ENCODE results near the gene BSND. TPM values are rescaled to one million over a fixed set of nuclear protein-coding genes. Genes with fewer than 3 reads are reported as not detected.

Gene BSND
- total RNA-seq, 1 donor from 2014 or later: not detected

DNA sequence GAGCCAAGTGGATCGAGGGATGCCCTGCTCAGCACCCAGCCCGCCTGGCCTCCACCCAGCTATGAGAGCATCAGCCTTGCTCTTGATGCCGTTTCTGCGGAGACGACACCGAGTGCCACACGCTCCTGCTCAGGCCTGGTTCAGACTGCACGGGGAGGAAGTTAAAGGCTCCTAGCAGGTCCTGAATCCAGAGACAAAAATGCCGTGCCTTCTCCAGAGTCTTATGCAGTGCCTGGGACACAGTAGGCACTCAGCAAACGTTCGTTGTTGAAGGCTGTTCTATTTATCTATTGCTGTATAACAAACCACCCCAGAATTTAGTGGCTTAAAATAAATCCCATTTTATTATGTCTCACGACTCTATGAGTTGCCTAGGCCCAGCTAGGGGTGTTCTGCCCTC lies 6.8 kb upstream of the BSND start:
- Mint-ChIP-seq H3K27me3 (ENCODE audit: unreplicated experiment) (peaks cover 9% of the 10 kb centered on the region), H3K4me1 (ENCODE audit: unreplicated experiment) (peaks cover 25% of the 10 kb centered on the region), H3K9me3 (ENCODE audit: unreplicated experiment) (no peaks in the 10 kb centered on the region), H3K27ac (ENCODE audit: unreplicated experiment) (no peak overlapping the region), H3K4me3 (ENCODE audit: unreplicated experiment) (no peak overlapping the region), H3K36me3 (ENCODE audit: low read depth, unreplicated experiment) (no peaks in the 10 kb centered on the region)
- DNase-seq (ENCODE audit: low spot score): no peak
- TF ChIP-seq, protein P1, sequence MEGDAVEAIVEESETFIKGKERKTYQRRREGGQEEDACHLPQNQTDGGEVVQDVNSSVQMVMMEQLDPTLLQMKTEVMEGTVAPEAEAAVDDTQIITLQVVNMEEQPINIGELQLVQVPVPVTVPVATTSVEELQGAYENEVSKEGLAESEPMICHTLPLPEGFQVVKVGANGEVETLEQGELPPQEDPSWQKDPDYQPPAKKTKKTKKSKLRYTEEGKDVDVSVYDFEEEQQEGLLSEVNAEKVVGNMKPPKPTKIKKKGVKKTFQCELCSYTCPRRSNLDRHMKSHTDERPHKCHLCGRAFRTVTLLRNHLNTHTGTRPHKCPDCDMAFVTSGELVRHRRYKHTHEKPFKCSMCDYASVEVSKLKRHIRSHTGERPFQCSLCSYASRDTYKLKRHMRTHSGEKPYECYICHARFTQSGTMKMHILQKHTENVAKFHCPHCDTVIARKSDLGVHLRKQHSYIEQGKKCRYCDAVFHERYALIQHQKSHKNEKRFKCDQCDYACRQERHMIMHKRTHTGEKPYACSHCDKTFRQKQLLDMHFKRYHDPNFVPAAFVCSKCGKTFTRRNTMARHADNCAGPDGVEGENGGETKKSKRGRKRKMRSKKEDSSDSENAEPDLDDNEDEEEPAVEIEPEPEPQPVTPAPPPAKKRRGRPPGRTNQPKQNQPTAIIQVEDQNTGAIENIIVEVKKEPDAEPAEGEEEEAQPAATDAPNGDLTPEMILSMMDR (IDR thresholded peaks at IDR 0.05; ENCODE audit: unreplicated experiment): no peak

DNA sequence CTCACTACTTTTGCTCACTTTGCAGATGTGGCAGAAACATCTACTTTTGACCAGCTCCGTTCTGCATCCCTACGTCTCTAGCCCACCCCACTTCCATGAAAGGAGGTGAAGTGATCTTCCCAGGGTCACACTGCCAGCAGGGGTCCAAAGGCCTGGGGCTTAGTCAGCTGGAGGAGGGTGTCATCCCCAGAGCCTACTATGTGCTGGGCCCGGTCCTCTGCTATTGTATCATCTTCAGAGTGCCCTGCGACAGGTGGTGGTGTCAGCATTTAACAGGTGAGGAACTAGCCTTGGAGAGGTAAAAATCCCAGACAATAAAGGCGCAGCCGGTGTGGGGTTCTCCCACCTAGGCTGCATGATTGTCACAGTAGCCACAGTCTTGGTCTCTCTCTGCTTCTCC lies 5.6 kb upstream of the BSND start:
- TF ChIP-seq, protein P1 (IDR thresholded peaks at IDR 0.05; ENCODE audit: unreplicated experiment): no peak
- Mint-ChIP-seq H3K36me3 (ENCODE audit: low read depth, unreplicated experiment) (no peaks in the 10 kb centered on the region), H3K27me3 (ENCODE audit: unreplicated experiment) (peaks cover 18% of the 10 kb centered on the region), H3K9me3 (ENCODE audit: unreplicated experiment) (no peaks in the 10 kb centered on the region), H3K27ac (ENCODE audit: unreplicated experiment) (no peak overlapping the region), H3K4me1 (ENCODE audit: unreplicated experiment) (peaks cover 32% of the 10 kb centered on the region), H3K4me3 (ENCODE audit: unreplicated experiment) (no peak overlapping the region)
- no peak for DNase-seq (ENCODE audit: low spot score)

DNA sequence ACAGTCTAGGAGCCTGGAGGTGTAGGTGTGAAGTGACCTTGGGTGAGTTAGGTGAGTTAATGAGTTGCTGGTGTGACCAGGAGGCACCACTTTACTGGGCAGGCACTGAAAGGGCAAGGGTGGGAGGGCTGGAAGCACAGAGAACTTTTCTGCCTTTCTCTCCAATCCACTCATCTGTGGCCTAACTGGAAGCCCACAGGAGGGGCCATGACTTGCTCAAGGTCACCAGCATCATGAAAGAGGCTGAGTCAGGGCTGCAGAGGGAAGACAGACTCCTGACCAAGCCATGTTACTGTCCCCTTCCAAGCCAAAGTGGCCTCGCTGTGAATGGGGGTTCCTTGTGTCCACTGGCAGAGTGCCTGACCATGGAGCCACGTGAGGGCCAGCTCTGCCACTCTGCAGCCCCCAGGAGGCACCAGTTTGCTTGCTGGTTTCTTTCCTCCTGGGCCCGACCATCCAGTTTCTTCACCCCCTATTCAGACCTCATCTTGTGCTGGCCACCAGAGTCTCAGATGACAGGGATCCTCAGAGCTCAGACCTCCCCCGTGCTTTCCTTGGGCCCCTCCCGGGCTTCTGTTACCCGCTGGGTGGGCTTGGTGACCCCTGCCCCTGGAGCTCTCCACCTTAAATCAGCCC lies 4.3 kb upstream of the BSND start:
- Mint-ChIP-seq H3K36me3 (ENCODE audit: low read depth, unreplicated experiment) (no peaks in the 10 kb centered on the region), H3K27me3 (ENCODE audit: unreplicated experiment) (peaks cover 20% of the 10 kb centered on the region), H3K4me3 (ENCODE audit: unreplicated experiment) (no peak overlapping the region), H3K9me3 (ENCODE audit: unreplicated experiment) (no peaks in the 10 kb centered on the region), H3K4me1 (ENCODE audit: unreplicated experiment) (peaks cover 32% of the 10 kb centered on the region), H3K27ac (ENCODE audit: unreplicated experiment) (no peak overlapping the region)
- TF ChIP-seq, protein P1 (IDR thresholded peaks at IDR 0.05; ENCODE audit: unreplicated experiment): no peak
- DNase-seq (ENCODE audit: low spot score): no peak

DNA sequence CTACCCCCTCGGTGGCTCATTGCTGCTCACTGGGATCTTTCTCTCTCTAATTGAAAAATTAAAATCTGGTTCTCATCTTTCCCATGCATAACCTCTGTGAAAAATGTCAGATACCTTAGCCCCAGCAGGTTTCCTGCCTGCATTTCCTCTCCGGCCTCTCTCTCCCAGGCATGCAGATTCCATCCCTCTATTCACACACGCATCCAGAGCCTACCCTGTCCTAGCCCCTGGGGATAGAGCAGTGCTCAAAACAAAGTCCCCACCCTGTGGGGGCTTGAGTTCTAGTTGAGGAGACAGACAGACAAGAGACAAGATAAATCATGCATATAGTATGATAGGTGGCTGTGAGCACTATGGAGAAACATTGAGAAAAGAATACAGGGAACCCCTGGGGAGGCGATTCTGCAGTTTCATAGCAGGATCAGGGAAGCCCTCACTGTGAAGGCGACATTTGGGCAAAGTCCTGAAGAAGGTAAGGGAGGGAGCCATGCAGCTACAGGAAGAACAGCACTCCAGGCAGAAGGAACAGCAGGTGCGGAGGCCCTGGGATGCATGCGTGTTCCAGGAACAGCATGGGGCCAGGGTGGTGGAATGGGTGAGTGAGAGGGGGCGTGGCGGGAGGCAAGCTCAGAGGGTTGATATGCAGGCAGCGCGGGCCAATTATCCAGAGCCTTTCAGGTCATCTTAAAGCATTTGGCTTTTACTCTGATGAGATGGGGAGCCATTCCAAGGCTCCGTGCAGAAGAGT lies 3.5 kb upstream of the BSND start:
- H3K27me3 Mint-ChIP-seq (ENCODE audit: unreplicated experiment): peaks cover 21% of the 10 kb centered on the region
- H3K4me3 Mint-ChIP-seq (ENCODE audit: unreplicated experiment): no peak overlapping the region
- peaks cover 32% of the 10 kb centered on the region for H3K4me1 Mint-ChIP-seq (ENCODE audit: unreplicated experiment)
- no peak for DNase-seq (ENCODE audit: low spot score)
- H3K9me3 Mint-ChIP-seq (ENCODE audit: unreplicated experiment): no peaks in the 10 kb centered on the region
- TF ChIP-seq, protein P1 (IDR thresholded peaks at IDR 0.05; ENCODE audit: unreplicated experiment): no peak
- H3K36me3 Mint-ChIP-seq (ENCODE audit: low read depth, unreplicated experiment): no peaks in the 10 kb centered on the region
- peak overlapping the region; percentile 17 for H3K27ac Mint-ChIP-seq (ENCODE audit: unreplicated experiment)

DNA sequence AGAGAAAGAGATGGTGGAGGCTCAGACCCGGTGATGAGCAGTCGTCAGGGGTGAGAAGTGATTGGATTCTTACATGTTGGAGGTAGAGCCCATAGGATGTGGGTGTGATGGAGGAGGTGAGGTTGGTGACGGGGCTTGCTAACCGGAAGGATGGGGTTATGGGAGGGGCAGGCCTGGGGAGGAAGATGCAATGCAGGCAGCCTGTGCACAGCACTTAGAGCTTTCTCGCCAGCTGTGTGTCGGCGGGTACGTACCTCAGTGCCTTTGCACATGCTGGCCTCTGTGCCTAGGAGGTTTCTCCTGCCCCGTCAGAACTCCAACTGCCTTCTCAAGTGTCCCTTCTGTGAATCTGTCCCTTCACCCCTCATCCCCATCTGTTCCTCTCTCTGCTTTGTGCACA lies 2.9 kb upstream of the BSND start:
- H3K27me3 Mint-ChIP-seq (ENCODE audit: unreplicated experiment): peaks cover 21% of the 10 kb centered on the region
- no peaks in the 10 kb centered on the region for H3K36me3 Mint-ChIP-seq (ENCODE audit: low read depth, unreplicated experiment)

More for the DNA sequence above, 2.9 kb upstream of the BSND start:
- no peak overlapping the region for H3K4me3 Mint-ChIP-seq (ENCODE audit: unreplicated experiment)
- DNase-seq (ENCODE audit: low spot score): no peak
- H3K4me1 Mint-ChIP-seq (ENCODE audit: unreplicated experiment): peaks cover 32% of the 10 kb centered on the region
- peak overlapping the region; percentile 17 for H3K27ac Mint-ChIP-seq (ENCODE audit: unreplicated experiment)
- TF ChIP-seq, protein P1 (IDR thresholded peaks at IDR 0.05; ENCODE audit: unreplicated experiment): no peak
- no peaks in the 10 kb centered on the region for H3K9me3 Mint-ChIP-seq (ENCODE audit: unreplicated experiment)
